BE2C (cell line): ENCODE results near the gene PIM1.
"Not testable (repeated sequence)": the region's sequence is repeated elsewhere in the genome, so short reads cannot be mapped to it uniquely, and the experiment has no call there.

Experiments
- DNase-seq: peaks from one replicate; pipeline ENCODE4 v3.0.0-alpha.2; 2020
- H3K27me3 ChIP-seq: fragments of 250-450 bp; sonication (Bioruptor Pico); 2 replicates; pipeline ENCODE4 v1.5.1; 2020; ENCODE audit warnings: mild to moderate bottlenecking
- H3K36me3 ChIP-seq: fragments of 250-450 bp; sonication (Bioruptor Pico); 2 replicates; pipeline ENCODE4 v1.5.1; 2020; ENCODE audit warnings: mild to moderate bottlenecking
- H3K4me1 ChIP-seq: fragments of 250-450 bp; sonication (Bioruptor Pico); 2 replicates; pipeline ENCODE4 v1.5.1; 2020
- H3K4me3 ChIP-seq: 2 replicates; pipeline ENCODE4 v1.5.1; 2011; ENCODE audit warnings: low read depth, low read length
- H3K9me3 ChIP-seq: fragments of 250-450 bp; sonication (Bioruptor Pico); 2 replicates; pipeline ENCODE4 v1.5.1; 2020
- TF ChIP-seq, protein P1 (sequence below): IDR thresholded peaks from 2 replicates; pipeline ENCODE4 v1.5.1; 2012; ENCODE audit warnings: mild to moderate bottlenecking, low read depth, low read length

PIM1 gene

DNA sequence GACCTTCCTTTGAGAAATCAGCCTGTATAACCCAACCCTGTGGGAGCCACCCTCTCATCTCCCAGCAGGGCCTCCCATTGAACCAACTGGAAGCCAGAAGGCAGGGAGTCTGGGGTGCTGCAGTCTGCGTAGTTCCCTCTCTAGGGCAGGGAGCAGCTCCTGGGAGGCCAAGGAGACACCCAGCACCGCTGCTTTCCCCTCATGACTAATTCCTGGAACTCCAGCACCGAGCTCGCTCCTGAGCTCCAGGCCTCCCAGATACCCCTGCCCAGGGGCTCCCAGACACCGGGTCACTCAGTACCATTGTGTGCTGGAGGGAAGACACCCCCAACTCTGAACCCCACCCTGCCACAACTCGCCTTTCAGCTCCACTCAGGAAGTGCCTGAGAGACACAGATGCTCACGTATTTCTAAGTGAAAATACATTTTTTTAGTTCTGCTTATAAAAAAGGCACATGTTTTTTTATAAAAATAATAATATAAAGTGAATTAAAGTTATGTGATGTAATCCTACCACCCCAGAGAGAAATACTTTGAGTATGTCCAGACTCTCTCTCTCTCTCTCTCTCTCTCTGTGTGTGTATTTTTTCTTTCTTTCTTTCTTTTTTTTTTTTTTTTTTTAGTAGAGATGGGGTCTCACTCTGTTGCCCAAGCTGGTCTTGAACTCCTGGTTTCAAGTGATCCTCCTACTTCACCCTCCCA lies 17.5 kb downstream of the PIM1 start:
- H3K4me1 ChIP-seq = no peaks in the 10 kb centered on the region
- no peak for DNase-seq
- TF ChIP-seq, protein P1, sequence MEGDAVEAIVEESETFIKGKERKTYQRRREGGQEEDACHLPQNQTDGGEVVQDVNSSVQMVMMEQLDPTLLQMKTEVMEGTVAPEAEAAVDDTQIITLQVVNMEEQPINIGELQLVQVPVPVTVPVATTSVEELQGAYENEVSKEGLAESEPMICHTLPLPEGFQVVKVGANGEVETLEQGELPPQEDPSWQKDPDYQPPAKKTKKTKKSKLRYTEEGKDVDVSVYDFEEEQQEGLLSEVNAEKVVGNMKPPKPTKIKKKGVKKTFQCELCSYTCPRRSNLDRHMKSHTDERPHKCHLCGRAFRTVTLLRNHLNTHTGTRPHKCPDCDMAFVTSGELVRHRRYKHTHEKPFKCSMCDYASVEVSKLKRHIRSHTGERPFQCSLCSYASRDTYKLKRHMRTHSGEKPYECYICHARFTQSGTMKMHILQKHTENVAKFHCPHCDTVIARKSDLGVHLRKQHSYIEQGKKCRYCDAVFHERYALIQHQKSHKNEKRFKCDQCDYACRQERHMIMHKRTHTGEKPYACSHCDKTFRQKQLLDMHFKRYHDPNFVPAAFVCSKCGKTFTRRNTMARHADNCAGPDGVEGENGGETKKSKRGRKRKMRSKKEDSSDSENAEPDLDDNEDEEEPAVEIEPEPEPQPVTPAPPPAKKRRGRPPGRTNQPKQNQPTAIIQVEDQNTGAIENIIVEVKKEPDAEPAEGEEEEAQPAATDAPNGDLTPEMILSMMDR = no peak
- no peaks in the 10 kb centered on the region for H3K9me3 ChIP-seq
- H3K36me3 ChIP-seq = no peaks in the 10 kb centered on the region
- H3K4me3 ChIP-seq = no peak overlapping the region
- H3K27me3 ChIP-seq = no peaks in the 10 kb centered on the region

DNA sequence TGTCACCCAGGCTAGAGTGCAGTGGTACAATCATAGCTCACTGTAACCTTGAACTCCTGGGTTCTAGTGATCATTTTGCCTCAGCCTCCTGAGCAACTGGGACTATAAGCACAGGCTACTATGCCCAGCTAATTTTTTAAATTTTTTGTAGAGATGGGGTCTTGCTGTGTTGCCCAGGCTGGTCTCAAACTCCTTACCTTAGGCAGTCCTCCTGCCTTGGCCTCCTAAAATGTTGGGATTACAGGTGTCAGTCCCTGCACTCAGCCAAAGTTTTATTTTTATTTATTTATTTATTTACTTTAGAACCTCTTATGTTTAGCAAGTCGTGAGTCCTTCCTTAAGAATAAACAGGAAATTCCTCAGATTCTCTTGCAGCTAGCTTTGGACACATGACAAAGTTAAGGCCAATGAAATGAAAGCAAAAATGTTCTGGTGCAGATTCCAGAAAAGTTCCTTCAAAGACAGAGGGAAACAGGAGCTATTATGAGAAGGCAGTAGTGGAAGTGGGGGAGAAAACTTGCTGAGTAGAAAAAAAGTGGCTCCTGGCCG lies 19.1 kb downstream of the PIM1 start:
- no peaks in the 10 kb centered on the region for H3K36me3 ChIP-seq
- TF ChIP-seq, protein P1 = no peak
- H3K27me3 ChIP-seq = no peaks in the 10 kb centered on the region
- no peak for DNase-seq
- no peak overlapping the region for H3K4me3 ChIP-seq
- no peaks in the 10 kb centered on the region for H3K9me3 ChIP-seq
- H3K4me1 ChIP-seq = no peaks in the 10 kb centered on the region

DNA sequence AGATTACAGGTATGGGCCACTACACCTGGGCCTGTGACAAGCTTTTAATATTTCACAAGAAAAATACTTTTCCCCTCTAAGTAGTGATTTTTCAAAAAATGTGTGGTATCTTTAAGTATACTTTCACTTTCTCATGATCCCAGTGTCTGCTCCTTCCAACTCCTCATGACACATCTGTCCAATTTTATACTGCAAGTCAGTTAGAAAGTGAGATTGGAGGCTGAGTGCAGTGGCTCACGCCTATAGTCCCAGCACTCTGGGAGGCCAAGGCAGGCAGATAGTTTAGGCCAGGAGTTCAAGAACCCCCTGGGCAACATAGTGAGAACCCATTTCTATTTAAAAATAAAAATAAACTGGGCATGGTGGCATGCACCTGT lies 20.2 kb downstream of the PIM1 start:
- no peak overlapping the region for H3K4me3 ChIP-seq
- no peak for DNase-seq

DNA sequence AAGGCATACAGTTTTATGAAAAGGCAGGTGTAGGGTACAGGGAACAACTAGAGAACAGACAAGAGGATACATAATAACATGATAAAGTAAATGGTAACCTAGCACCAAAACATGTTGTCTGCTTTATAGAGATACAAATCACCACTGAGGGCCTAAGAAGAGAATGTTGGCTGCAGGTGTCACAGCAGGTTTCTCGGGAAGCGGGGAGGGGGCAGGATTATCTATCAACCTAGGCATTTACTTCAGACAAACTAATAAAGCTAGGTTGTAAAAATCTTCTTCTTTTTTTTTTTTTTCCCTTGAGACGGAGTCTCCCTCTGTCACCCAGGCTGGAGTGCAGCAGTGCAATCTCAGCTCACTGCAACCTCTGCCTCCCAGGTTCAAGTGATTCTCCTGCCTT lies 22.7 kb downstream of the PIM1 start:
- Histone ChIP-seq H3K4me3 (no peak overlapping the region), H3K9me3 (no peaks in the 10 kb centered on the region), H3K36me3 (no peaks in the 10 kb centered on the region), H3K27me3 (no peaks in the 10 kb centered on the region), H3K4me1 (no peaks in the 10 kb centered on the region)
- TF ChIP-seq, protein P1 = no peak
- no peak for DNase-seq

More for the DNA sequence above, 20.2 kb downstream of the PIM1 start:
- Histone ChIP-seq H3K27me3 (no peaks in the 10 kb centered on the region), H3K9me3 (no peaks in the 10 kb centered on the region), H3K4me1 (no peaks in the 10 kb centered on the region), H3K36me3 (no peaks in the 10 kb centered on the region)
- TF ChIP-seq, protein P1 = no peak

DNA sequence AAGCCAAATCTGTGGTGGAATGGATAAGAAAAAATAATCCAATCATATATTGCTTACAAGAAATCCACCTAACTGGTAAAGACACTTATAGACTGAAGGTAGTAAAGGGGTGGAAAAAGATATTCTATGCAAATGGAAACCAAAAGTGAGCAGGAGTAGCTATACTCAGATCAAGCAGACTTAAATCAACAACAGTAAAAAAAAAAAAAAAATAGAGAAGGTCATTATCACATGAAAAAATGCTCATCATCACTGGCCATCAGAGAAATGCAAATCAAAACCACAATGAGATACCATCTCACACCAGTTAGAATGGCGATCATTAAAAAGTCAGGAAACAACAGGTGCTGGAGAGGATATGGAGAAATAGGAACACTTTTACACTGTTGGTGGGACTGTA lies 24.9 kb downstream of the PIM1 start:
- not testable (repeated sequence) for H3K4me1 ChIP-seq, DNase-seq, H3K36me3 ChIP-seq

DNA sequence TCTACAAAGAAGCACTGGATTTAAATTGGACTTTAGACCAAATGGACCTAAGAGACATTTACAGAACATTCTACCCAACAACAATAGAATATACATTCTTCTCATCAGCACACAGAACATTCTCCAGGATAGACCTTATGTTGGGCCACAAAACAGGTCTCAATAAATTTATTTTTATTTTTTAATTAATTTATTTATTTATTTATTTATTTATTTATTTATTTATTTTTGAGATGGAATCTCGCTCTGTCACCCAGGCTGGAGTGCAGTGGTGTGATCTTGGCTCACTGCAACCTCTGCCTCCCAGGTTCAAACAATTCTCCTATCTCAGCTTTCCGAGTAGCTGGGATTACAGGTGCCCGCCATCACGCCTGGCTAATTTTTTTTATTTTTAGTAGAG lies 26.5 kb downstream of the PIM1 start:
- not testable (repeated sequence) for DNase-seq, H3K36me3 ChIP-seq, H3K4me1 ChIP-seq, H3K9me3 ChIP-seq, H3K4me3 ChIP-seq, H3K27me3 ChIP-seq

More for the DNA sequence above, 24.9 kb downstream of the PIM1 start:
- H3K4me3 ChIP-seq, H3K27me3 ChIP-seq, H3K9me3 ChIP-seq: not testable (repeated sequence)

DNA sequence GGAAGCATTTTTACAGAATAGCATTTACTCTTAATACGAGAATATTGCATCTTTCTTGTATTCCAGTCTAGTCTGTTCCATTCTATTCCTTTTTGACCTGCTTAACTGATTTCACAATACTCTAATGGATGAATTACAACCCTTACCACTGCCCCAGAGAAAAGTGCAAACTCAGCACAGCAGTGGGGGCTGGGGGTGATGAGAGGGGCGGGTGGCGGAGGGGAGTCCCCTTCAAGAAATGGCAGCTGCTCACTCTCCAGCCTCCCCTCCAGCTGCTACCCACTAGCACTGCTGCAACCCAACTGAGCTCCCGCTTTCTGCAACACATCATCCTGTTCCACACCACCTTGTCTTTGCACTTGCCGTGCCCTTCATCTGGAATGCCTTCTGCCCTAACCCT lies 30.1 kb downstream of the PIM1 start:
- Histone ChIP-seq H3K36me3 (no peaks in the 10 kb centered on the region), H3K4me3 (no peak overlapping the region), H3K4me1 (no peaks in the 10 kb centered on the region), H3K27me3 (no peaks in the 10 kb centered on the region), H3K9me3 (no peaks in the 10 kb centered on the region)
- TF ChIP-seq, protein P1 = no peak
- DNase-seq = no peak
